ENCODE measurements around the gene PICK1.

Gene PICK1

GRCh38 chr22:38067761-38068360, 10.7 kb downstream of the PICK1 start:
- TF ChIP-seq POLR2A (IDR thresholded peaks at IDR 0.05; ENCODE audit: low read depth, low read length): no peak
- no peak for TF ChIP-seq PAX5 (IDR thresholded peaks at IDR 0.05; ENCODE audit: insufficient read depth, low read length, severe bottlenecking)
- TF ChIP-seq SPI1 (IDR thresholded peaks at IDR 0.05; ENCODE audit: low read depth, low read length): no peak
- no peak for TF ChIP-seq TAF1 (IDR thresholded peaks at IDR 0.05; ENCODE audit: low read depth, low read length)
- TF ChIP-seq POLR2AphosphoS5 (IDR thresholded peaks at IDR 0.05; ENCODE audit: low read depth, low read length): no peak
- no peak for TF ChIP-seq POU2F2 (IDR thresholded peaks at IDR 0.05; ENCODE audit: low read depth, low read length)
- FAIRE-seq (no peak), DNase-seq (ENCODE audit: insufficient read length, low spot score) (no peak)

GRCh38 chr22:38068641-38069371, 11.6 kb downstream of the PICK1 start:
- no peak for TF ChIP-seq POLR2A (IDR thresholded peaks at IDR 0.05; ENCODE audit: low read depth, low read length)
- TF ChIP-seq TAF1 (IDR thresholded peaks at IDR 0.05; ENCODE audit: low read depth, low read length): no peak
- DNase-seq (ENCODE audit: insufficient read length, low spot score) (no peak), FAIRE-seq (no peak)

GRCh38 chr22:38069372-38070249, 12.4 kb downstream of the PICK1 start:
- DNase-seq (ENCODE audit: insufficient read length, low spot score) (no peak), FAIRE-seq (no peak)
- TF ChIP-seq TAF1 (IDR thresholded peaks at IDR 0.05; ENCODE audit: low read depth, low read length): no peak

- DNase-seq (ENCODE audit: insufficient read length, low spot score): no peak
- no peak for FAIRE-seq
Measured at GRCh38 chr22:38070250-38070921, 13.2 kb downstream of the PICK1 start.

GRCh38 chr22:38071421-38072321, 14.5 kb downstream of the PICK1 start:
- TF ChIP-seq POLR2AphosphoS5 (IDR thresholded peaks at IDR 0.05; ENCODE audit: low read depth, low read length): no peak
- no peak for TF ChIP-seq PAX5 (IDR thresholded peaks at IDR 0.05; ENCODE audit: insufficient read depth, low read length, severe bottlenecking)
- no peak for TF ChIP-seq TAF1 (IDR thresholded peaks at IDR 0.05; ENCODE audit: low read depth, low read length)
- TF ChIP-seq SPI1 (IDR thresholded peaks at IDR 0.05; ENCODE audit: low read depth, low read length): no peak
- TF ChIP-seq POU2F2 (IDR thresholded peaks at IDR 0.05; ENCODE audit: low read depth, low read length): no peak
- no peak for TF ChIP-seq POLR2A (IDR thresholded peaks at IDR 0.05; ENCODE audit: low read depth, low read length)
- DNase-seq (ENCODE audit: insufficient read length, low spot score) (no peak), FAIRE-seq (no peak)

More at GRCh38 chr22:38070250-38070921, 13.2 kb downstream of the PICK1 start:
- TF ChIP-seq SPI1 (IDR thresholded peaks at IDR 0.05; ENCODE audit: low read depth, low read length): no peak
- TF ChIP-seq POU2F2 (IDR thresholded peaks at IDR 0.05; ENCODE audit: low read depth, low read length): no peak
- no peak for TF ChIP-seq POLR2A (IDR thresholded peaks at IDR 0.05; ENCODE audit: low read depth, low read length)
- TF ChIP-seq PAX5 (IDR thresholded peaks at IDR 0.05; ENCODE audit: insufficient read depth, low read length, severe bottlenecking): no peak
- no peak for TF ChIP-seq POLR2AphosphoS5 (IDR thresholded peaks at IDR 0.05; ENCODE audit: low read depth, low read length)
- no peak for TF ChIP-seq TAF1 (IDR thresholded peaks at IDR 0.05; ENCODE audit: low read depth, low read length)

- no peak for DNase-seq (ENCODE audit: insufficient read length, low spot score)
- peak; percentile 66 for FAIRE-seq
- no peak for TF ChIP-seq PAX5 (IDR thresholded peaks at IDR 0.05; ENCODE audit: insufficient read depth, low read length, severe bottlenecking)
- no peak for TF ChIP-seq POU2F2 (IDR thresholded peaks at IDR 0.05; ENCODE audit: low read depth, low read length)
- TF ChIP-seq TAF1 (IDR thresholded peaks at IDR 0.05; ENCODE audit: low read depth, low read length): no peak
- no peak for TF ChIP-seq POLR2AphosphoS5 (IDR thresholded peaks at IDR 0.05; ENCODE audit: low read depth, low read length)
- TF ChIP-seq SPI1 (IDR thresholded peaks at IDR 0.05; ENCODE audit: low read depth, low read length): no peak
Measured at GRCh38 chr22:38072322-38073149, 15.3 kb downstream of the PICK1 start.

- no peak for DNase-seq (ENCODE audit: insufficient read length, low spot score)
- TF ChIP-seq POLR2A (IDR thresholded peaks at IDR 0.05; ENCODE audit: low read depth, low read length) (no peak), POU2F2 (IDR thresholded peaks at IDR 0.05; ENCODE audit: low read depth, low read length) (no peak), TAF1 (IDR thresholded peaks at IDR 0.05; ENCODE audit: low read depth, low read length) (no peak), POLR2AphosphoS5 (IDR thresholded peaks at IDR 0.05; ENCODE audit: low read depth, low read length) (no peak), SPI1 (IDR thresholded peaks at IDR 0.05; ENCODE audit: low read depth, low read length) (no peak)
- FAIRE-seq: no peak
Measured at GRCh38 chr22:38073150-38074130, 16.2 kb downstream of the PICK1 start.
